GM19239 (cell line): ENCODE data around the gene GH2.
"Not testable (repeated sequence)": the region's sequence is repeated elsewhere in the genome, so short reads cannot be mapped to it uniquely, and the experiment has no call there.

Experiments
- DNase-seq: peaks from one replicate; pipeline ENCODE4 v3.0.0; 2011; ENCODE audit warnings: low spot score; ENCODE audit not compliant: insufficient read length
- FAIRE-seq: peaks from 2 replicates; lab custom pipeline; 2011; peaks lifted over from hg19 to GRCh38; lab: Jason Lieb, UNC

GH2 gene

DNA sequence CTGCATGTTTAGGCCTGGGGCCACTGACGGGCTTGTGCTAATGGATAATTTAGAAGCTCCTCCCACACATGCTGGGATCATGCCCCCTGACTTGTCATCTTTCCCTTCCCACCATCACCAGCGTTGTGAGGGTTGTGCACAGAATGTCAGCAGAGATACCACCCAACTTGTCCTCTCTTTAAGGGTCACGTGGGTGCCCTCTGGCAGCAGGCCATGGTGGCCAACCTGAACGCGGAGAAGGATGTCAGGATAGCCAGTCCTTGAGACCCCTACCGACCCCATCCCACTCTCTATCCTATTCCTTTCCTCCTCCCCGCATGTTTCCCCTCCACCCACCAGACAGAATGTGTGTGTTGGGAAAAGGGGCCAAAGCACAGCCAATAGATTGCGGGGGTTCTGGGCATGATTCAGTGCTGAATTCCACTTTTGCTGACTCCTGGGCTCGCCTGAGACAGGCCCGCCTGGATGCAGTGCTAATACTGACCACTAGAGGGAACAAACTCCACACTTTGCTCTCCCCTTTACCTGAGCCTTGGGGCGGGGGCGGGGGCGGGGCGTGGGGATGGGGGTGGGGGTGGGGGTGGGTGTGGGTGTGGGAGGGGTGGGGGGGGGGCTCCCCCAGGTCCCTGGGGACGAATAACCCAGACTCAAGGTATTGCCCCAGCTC is at the start of gene GH2:
Gene GH2 (minus strand): TSS at position 10 of the 667 bp plus-strand sequence. CDS start 143 bp downstream, outside the sequence.
- peak; percentile 56 for FAIRE-seq

DNA sequence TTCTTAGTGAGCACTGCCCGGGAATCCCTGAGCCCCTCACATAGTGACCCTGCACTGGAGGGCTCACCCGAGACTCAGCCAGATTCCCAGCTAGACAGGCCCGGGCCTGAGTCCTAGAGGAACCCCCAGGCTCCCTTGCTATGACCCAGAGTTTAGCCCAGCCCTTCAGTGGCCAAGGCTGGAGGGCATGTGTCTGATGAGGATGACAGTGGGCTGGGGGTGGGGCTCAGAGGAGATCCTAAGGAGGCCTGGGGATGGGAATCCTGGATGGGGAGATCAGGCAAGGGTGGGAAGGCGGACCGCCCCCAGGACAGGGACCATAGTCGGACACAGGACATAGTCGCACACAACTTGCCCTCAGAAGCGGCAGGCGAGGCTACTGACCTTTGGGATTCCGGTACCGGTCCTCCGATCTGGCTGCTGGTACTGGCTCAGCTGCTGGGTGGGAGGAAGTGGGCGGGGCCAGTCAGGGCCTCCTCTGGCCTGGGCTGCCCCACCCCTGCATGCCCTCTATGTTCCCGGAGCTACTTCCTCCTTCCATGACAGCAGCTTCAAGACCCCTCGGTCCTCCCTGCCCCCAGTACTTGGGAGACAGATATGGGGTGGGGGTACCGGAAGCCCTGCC is 49.3 kb upstream of the GH2 start:
- DNase-seq (peak; percentile 73), FAIRE-seq (peak; percentile 96)

More for the DNA sequence above, at the start of gene GH2:
- peak; percentile 71 for DNase-seq

DNA sequence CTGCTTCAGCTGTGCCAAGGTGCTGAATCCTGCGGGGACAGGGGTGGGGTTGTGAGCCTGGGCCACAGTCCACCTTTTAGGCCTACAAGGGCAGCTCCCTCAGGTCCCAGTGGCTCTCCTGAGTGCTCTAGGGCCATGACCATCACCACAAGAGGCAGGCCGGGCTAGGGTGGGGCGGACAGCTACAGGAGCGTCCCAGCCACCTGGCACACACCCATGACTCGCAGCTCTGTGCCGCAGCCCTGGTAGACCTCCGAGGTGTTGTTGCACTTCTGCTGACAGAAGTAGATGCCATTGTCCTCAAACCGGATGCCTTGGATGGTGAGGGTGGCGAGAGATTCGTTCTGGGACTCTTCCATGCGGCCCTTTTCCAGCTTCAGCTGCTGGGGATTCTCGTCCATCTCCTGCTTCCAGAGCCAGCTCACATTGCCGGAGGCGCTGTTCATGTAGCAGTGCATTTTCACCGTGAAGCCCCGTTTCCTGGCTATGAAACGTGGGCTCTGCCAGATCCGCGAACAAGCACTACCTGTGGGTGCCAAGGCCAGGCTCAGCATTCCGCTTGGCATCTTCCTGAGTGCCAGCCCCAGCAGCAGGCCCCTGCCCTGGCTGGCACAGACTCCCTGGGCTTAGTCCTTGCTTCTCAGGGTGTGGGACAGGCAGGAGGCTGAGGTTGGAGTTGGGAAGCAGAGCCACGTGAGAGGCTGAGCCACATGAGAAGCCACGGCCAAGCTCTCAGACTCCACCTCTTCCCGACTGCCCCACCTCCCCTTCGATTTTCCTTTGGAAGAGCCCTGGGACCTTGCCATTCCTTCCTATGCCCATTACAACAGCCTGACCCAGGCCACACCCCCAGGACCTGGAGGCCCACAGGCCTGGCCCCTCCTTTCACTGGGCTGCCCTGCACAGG is 48.4 kb upstream of the GH2 start:
- DNase-seq, result no peak
- FAIRE-seq, result no peak

DNA sequence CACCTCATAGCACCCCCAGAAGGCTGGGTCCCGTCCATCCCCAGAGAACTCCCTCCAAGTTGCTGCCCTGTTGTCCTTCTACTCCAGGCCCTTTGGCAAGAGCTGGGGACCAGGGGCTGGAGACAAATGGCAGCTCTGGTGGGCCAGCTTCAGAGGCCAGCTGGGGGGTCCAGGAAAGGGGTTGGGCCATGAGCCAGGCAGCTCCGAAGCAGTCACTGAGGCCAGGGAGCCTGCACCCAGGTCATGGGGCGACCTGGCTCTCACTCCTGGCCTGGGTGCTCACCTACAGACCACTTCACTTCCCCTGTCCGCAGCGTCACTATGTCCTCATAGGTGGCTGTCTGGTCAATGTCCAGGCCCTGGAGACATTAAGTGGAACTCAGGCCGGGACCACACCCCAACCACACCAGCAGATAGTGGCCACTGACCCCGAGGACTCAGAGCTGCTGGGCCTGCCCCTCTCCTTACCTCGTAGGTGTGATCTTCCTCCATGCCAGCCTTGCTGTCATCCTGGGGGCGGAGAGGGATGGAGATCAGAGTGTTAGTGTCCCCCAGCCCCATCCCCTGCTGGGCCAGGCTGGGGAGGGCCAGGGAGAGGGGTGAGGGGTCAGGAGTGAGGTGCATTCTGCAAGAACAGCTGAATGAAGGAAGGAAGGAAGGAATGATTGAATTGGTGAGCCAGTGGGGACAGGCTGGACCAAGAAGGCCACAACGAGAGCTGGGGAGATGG is 47.4 kb upstream of the GH2 start:
- FAIRE-seq (no peak), DNase-seq (no peak)

DNA sequence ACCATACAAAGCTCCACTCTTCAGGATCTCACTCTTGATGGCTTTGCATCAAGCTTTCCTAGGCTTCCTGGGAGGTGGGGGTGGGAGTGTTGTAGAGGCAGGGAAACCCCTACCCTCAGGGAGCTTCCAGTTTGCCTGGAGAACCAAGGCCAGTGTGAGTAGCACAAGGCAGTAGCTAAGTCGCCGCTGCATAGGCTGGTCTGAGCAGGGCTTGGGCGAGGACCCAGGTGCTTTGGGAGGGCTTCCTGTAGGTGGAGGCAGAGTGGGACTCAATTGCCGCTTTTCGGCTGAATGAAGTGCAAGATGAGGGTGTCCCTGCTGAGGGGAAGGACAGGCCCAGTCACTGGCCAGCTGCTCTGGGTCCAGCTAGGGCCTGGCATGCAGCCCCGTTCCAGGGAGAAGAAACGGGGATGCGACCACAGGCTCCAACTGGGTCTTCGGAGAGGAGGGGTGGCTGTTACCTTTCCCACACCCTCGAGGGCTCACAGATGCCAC is 46.5 kb upstream of the GH2 start:
- DNase-seq (no peak), FAIRE-seq (peak; percentile 39)

DNA sequence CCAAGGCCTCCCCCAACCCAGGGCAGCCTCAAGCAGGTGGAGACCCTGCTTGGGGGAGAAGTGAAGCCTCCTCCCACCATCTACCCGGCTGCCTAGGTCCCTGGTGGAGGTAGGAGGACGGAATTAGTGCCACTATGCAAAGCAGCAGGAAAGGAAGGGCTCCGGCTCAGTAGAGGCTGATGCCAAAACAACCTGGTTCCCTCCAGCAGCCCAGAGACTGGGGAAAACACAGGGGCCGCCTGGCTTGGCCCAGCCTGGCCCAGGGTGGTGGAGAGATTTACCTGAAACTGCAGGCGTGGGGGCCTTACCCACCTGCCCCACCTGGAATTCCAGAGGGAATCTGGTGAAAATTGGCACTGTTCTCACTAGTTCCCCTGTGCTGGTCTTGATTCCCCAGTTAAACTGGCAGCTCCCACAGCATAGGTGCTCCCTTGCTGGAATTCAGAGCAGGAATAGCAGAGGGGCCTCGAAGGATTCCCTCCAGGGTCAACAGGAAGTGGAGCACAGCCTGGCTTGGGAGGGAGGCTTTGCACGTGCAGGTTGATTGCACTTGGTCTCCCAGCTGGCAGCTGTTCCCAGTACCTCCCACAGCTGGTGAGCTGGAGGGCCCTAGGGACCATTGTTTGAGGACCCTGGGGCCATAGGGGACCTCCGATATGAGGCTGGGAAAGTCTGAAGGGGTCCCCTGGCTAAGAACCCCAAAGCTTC is 45.9 kb upstream of the GH2 start:
- FAIRE-seq (peak; percentile 53), DNase-seq (no peak)

DNA sequence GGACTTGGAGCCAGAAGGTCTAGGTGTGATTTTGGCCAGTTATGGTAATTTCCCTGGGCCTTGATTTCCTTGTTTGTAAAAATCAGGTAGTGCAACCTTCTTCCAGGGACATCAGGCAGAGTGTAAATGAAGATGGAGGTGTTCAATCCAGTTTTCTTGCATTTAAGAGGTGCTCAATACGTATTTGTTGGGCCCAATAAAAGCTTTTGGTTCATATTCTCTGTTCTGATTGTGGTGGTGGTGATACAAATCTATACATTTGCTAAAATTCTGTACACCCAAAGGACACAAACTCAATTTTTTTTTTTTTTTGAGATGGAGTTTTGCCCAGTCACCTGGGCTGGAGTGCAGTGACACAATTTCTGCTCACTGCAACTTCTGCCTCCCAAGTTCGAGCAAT is 44.4 kb upstream of the GH2 start:
- no peak for FAIRE-seq
- DNase-seq, result no peak

DNA sequence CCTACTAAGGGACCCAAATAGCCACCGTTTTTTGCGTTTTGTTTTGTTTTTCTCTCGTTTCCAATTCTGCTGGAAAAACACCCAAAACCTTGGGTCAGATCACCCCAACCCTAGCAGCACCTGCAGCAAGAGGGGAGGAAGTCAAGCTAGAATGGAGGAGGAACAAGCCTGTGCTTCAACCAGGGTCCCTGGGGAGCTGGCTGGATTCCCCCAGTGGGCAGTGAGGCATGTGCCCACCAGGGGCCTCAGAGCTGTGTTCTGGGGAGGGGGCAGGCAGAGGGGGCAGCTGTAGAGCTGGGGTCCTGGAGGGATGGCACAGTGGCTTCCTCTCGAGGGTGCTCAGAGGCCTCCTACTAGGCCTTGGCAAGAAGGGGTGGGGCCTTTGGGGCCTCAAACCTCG is 43.9 kb upstream of the GH2 start:
- FAIRE-seq, result peak; percentile 69
- no peak for DNase-seq

DNA sequence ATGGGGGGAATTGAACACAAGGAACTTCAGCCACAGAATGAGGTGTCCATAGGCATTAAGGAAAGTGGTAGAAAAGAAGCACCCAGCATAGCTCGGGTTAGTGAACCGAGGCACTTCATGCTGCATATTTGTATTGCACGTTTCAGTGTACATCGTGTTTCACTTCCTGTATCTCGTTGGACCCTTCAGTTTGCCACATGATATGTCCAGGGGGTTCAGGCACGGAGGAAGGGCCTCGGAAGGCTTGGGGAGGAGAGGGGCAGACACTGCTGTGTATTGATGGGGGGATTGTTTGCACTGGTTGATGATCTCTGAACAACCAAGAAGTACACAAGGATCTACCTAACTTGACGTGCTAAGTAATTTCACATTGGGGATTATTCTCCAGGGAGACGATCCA is 40.7 kb upstream of the GH2 start:
- DNase-seq, result not testable (repeated sequence)

DNA sequence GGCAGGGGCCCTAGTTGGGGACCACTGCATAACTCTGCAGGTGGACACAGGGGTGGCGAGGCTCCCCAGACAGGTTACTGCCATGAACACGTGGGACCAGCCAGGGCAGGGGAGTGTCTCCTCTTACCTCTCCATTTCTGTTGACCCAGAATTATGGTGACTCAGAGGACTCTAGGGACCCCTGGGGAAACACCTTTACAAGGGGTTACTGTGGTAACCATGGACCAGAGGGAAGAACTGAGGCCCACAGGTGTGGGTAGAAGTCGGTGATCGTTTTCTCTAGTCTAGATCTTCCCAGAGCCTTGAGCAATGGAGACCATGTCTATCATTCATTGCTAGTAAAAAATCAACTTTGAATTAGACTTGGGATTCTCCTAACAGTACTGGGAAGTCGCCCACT is 39.0 kb upstream of the GH2 start:
- not testable (repeated sequence) for DNase-seq, FAIRE-seq

More for the DNA sequence above, 40.7 kb upstream of the GH2 start:
- FAIRE-seq, result peak; percentile 85

DNA sequence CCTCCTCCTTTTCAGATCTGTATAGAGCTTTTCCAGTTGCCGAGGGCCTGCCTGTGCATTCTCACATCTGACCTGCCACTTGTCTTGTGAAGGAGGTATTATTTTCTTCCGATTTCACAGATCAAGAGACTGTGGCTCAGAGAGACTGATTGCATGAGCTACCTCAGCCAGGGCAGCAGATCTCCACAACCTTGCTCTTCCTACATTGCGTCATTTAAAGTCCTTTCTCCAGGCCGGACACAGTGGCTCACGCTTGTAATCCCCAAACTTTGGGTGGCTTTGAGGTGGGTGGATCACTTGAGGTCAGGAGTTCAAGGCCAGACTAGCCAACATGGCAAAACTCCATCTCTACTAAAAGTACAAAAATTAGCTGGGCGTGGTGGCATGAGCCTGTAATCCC is 38.3 kb upstream of the GH2 start:
- not testable (repeated sequence) for FAIRE-seq, DNase-seq

DNA sequence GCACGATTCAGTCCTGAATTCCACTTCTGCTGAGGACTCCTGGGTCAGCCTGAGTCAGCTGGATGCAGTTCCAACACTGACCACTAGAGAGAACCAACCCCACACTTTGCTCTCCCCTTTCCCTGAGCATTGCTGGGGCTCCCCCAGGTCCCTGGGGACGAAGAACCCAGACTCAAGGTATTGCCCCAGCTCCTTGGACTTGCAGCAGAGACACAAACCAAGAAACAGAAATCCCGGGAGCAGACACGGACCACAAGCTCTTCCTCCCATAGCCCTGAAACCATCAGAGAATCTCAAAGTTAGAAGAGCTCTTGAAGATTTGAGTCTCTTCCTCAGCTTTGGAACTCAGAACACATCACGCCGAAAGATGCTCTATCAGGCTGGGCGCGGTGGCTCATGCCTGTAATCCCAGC is 37.6 kb upstream of the GH2 start:
- FAIRE-seq, result peak; percentile 56
- peak; percentile 57 for DNase-seq

DNA sequence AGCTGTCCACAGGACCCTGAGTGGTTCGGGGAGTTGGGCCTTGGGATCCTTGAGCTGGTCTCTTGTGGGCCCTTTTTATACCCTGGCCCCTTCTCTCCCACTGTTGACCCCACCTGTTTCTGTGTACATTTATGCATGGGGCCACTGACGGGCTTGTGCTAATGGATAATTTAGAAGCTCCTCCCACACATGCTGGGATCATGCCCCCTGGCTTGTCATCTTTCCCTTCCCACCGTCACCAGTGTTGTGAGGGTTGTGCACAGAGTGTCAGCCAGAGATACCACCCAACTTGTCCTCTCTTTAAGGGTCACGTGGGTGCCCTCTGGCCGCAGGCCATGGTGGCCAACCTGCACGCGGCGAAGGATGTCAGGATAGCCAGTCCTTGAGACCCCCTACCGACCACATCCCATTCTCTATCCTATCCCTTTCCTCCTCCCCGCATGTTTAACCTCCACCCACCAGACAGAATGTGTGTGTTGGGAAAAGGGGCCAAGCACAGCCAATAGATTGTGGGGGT is 37.1 kb upstream of the GH2 start, which contains the start of gene GH1:
Gene GH1 (minus strand): TSS at position 51 of the 517 bp plus-strand sequence. CDS start 63 bp downstream, outside the sequence.
- FAIRE-seq, DNase-seq: not testable (repeated sequence)

DNA sequence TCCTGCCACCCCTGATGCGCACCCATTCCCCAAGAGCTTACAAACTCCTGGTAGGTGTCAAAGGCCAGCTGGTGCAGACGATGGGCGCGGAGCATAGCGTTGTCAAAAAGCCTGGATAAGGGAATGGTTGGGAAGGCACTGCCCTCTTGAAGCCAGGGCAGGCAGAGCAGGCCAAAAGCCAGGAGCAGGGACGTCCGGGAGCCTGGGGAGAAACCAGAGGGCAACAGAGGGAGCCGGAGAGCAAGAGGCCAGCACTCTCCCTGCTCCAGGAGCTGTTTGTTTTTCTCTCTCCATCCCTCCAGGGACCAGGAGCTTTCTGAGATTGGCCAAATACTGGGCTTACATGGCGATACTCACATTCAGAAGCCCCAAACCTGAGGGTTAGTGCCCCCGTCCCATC is 36.6 kb upstream of the GH2 start:
- DNase-seq (no peak), FAIRE-seq (no peak)

DNA sequence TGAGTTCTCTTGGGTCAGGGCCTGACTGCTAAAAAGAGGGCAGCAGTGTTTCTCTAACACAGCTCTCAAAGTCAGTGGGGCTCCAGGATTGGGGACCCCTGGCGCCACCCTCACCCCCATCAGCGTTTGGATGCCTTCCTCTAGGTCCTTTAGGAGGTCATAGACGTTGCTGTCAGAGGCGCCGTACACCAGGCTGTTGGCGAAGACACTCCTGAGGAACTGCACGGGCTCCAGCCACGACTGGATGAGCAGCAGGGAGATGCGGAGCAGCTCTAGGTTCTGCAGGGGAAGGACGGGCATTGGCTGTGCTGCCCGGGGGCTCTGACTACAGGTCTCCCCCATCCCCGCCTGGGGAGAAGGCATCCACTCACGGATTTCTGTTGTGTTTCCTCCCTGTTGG is 35.9 kb upstream of the GH2 start:
- FAIRE-seq (no peak), DNase-seq (no peak)

DNA sequence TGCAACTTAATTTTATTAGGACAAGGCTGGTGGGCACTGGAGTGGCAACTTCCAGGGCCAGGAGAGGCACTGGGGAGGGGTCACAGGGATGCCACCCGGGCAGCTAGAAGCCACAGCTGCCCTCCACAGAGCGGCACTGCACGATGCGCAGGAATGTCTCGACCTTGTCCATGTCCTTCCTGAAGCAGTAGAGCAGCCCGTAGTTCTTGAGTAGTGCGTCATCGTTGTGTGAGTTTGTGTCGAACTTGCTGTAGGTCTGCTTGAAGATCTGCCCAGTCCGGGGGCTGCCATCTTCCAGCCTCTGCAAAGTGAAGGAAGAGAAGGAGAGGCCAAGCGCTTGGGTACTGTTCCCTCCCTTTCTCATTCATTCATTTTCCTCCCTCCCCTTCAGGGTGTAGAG is 35.5 kb upstream of the GH2 start:
- not testable (repeated sequence) for DNase-seq, FAIRE-seq

DNA sequence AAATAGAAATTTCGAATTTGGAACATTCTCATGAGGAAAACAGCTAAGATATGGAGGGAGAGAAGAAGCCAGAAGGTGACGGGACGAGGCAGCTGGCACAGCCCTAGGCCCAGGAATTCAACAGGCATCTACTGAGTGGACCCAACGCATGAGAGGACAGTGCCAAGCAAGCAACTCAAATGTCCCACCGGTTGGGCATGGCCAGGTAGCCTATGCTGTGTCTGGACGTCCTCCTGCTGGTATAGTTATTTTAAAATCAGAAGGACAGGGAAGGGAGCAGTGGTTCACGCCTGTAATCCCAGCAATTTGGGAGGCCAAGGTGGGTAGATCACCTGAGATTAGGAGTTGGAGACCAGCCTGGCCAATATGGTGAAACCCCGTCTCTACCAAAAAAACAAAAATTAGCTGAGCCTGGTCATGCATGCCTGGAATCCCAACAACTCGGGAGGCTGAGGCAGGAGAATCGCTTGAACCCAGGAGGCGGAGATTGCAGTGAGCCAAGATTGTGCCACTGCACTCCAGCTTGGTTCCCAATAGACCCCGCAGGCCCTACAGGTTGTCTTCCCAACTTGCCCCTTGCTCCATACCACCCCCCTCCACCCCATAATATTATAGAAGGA is 34.9 kb upstream of the GH2 start:
- FAIRE-seq (no peak), DNase-seq (no peak)

DNA sequence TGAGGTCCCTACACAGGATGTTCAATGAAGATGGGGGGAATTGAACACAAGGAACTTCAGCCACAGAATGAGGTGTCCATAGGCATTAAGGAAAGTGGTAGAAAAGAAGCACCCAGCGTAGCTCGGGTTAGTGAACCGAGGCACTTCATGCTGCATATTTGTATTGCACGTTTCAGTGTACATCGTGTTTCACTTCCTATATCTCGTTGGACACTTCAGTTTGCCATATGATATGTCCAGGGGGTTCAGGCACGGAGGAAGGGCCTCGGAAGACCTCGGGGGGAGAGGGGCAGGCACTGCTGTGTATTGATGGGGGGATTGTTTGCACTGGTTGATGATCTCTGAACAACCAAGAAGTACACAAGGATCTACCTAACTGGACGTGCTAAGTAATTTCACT is 34.0 kb upstream of the GH2 start:
- peak; percentile 83 for FAIRE-seq
- DNase-seq, result not testable (repeated sequence)

DNA sequence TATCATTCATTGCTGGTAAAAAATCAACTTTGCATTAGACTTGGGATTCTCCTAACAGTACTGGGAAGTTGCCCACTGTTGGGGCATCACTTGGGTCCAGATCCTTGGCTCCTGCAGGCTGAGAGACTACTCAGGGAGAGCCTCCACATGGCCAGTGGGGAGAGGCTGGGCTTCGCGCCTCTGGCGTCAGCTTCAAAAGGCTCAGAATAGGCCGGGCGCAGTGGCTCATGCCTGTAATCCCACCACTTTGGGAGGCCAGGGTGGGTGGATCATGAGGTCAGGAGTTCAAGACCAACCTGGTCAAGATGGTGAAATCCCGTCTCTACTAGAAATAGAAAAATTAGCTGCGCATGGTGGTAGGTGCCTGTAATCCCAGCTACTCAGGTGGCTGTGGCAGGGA is 32.7 kb upstream of the GH2 start:
- FAIRE-seq (no peak), DNase-seq (no peak)
